LNCaP clone FGC (cell line): ENCODE measurements around the gene IFIT5.

Experiments
- DNase-seq: peaks from one replicate; pipeline ENCODE4 v3.0.0-alpha.2; 2011; ENCODE audit warnings: low read depth
- H3K4me3 ChIP-seq: 2 replicates; pipeline ENCODE4 v1.5.1; 2011; ENCODE audit warnings: mild to moderate bottlenecking, low read depth, low read length, control low read depth
- TF ChIP-seq, protein P1 (sequence below): IDR thresholded peaks from 2 replicates; pipeline ENCODE4 v1.5.1; 2012; ENCODE audit warnings: mild to moderate bottlenecking; ENCODE audit not compliant: control insufficient read depth, insufficient read depth; ENCODE audit errors: extremely low read depth

The IFIT5 gene

DNA sequence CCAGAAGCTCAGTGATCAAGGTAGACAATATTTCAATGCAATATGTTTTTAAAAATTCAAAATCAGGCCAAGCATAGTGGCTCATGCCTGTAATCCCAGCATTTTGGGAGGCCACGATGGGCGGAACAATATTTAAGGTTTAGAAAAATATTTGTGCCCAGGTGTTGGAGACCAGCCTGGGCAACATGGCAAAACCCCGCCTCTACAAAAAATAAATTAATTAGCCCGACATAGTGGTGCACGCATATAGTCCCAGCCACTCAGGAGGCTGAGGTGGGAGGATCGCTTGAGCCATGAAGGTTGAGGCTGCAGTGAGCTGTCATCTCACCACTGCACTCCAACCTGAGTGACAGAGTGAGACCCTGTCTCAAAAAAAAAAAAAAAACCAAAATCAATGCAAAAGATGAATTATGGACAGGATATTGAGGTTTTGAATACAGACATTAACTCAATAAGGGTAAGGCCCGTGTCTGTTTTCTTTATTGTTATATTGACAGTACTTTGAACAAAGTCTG, 913 bp upstream of the IFIT5 start:
- no peak for DNase-seq
- no peak overlapping the region; the same call in 1 of the 2 replicates for H3K4me3 ChIP-seq

GRCh38 chr10:89414879-89415821, 782 bp downstream of the IFIT5 start:
- TF ChIP-seq, protein P1, sequence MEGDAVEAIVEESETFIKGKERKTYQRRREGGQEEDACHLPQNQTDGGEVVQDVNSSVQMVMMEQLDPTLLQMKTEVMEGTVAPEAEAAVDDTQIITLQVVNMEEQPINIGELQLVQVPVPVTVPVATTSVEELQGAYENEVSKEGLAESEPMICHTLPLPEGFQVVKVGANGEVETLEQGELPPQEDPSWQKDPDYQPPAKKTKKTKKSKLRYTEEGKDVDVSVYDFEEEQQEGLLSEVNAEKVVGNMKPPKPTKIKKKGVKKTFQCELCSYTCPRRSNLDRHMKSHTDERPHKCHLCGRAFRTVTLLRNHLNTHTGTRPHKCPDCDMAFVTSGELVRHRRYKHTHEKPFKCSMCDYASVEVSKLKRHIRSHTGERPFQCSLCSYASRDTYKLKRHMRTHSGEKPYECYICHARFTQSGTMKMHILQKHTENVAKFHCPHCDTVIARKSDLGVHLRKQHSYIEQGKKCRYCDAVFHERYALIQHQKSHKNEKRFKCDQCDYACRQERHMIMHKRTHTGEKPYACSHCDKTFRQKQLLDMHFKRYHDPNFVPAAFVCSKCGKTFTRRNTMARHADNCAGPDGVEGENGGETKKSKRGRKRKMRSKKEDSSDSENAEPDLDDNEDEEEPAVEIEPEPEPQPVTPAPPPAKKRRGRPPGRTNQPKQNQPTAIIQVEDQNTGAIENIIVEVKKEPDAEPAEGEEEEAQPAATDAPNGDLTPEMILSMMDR = no peak
- peak overlapping the region; percentile 83 for H3K4me3 ChIP-seq
- no peak for DNase-seq

More for the DNA sequence above, 913 bp upstream of the IFIT5 start:
- TF ChIP-seq, protein P1 = no peak

- no peak overlapping the region for H3K4me3 ChIP-seq
- DNase-seq = no peak
- TF ChIP-seq, protein P1 = no peak
These were observed 2.1 kb downstream of the IFIT5 start for GRCh38 chr10:89416465-89416864.

- no peak for DNase-seq
These were observed 5.2 kb downstream of the IFIT5 start for GRCh38 chr10:89419548-89419947.

DNA sequence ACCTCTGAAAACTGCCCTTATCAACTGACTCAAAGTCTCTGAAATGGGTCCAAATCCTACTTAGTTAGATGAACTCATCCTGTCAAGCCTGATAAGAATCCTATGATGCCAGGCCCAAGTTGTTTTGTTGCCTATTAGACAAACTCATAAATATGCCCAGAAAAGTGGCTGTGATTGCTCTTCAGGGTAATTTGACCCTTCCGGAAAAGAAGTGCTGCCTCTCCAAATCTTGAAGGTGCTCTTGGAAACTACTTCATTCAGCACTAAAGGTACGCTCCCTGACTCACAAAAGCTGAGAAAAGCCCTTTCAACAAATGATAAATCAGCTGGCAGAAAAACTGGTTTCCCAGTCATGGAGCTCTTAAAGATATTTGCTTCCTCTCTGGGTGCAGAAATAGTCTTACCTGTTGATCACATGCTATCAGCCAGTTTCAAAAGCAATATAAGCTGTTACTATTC, 6.7 kb downstream of the IFIT5 start:
- DNase-seq = peak; percentile 44
- TF ChIP-seq, protein P1 = no peak
- no peak overlapping the region for H3K4me3 ChIP-seq

More at GRCh38 chr10:89419548-89419947, 5.2 kb downstream of the IFIT5 start:
- no peak overlapping the region for H3K4me3 ChIP-seq
- TF ChIP-seq, protein P1 = no peak

DNA sequence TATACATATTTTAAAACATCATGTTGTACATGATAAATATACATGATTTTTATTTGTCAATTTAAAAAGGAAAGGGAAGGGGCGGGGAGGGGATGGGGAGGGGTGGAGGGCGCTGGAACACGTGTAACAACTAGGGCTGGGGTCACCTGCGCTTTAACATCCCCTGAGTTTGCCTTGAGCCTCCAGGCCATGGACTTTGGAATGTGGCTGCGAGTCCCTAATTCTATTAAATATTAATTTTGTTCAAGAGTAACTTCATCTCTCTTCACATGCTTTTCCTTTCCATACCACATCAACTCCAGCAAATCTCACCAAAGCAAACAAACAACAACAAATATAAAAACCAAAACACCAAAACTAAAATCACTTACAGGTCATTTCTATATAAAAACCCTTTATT, 10.6 kb downstream of the IFIT5 start:
- no peak for DNase-seq
- TF ChIP-seq, protein P1 = no peak
- H3K4me3 ChIP-seq = no peak overlapping the region
